Neural progenitor cell (in vitro differentiated cells): ENCODE results near the gene FAM9A.
"Not testable (repeated sequence)": the region's sequence is repeated elsewhere in the genome, so short reads cannot be mapped to it uniquely, and the experiment has no call there.

Experiments used
- CTCF ChIP-seq: fragments of 200-600 bp; sonication (generic); IDR thresholded peaks from 2 replicates; pipeline ENCODE4 v1.5.1; 2017; ENCODE audit warnings: antibody characterized with exemption, mild to moderate bottlenecking
- EZH2 ChIP-seq: fragments of 200-600 bp; sonication (generic); IDR thresholded peaks from 2 replicates; pipeline ENCODE4 v1.6.1; 2017; ENCODE audit warnings: antibody characterized with exemption, mild to moderate bottlenecking, moderate library complexity
- EZH2phosphoT487 ChIP-seq: fragments of 200-600 bp; sonication (generic); IDR thresholded peaks from 2 replicates; pipeline ENCODE4 v1.6.1; 2017; ENCODE audit warnings: antibody characterized with exemption

- TF ChIP-seq EZH2, CTCF, EZH2phosphoT487: not testable (repeated sequence)
Observed at GRCh38 chrX:8799281-8799680, 1.9 kb downstream of the FAM9A start.
